HepG2 (cell line): ENCODE results near the gene NBEAL1. TPM values are rescaled to one million over a fixed set of nuclear protein-coding genes. Genes with fewer than 3 reads are reported as not detected.

Source experiments
- ATM ChIP-seq: fragments of 450-650 bp; IDR thresholded peaks from 2 replicates; pipeline ENCODE4 v1.7.1; 2017; ENCODE audit warnings: mild to moderate bottlenecking, borderline replicate concordance
- FOXK2 ChIP-seq: fragments of 450-650 bp; IDR thresholded peaks from 2 replicates; pipeline ENCODE4 v1.6.1; 2016
- HNF1B ChIP-seq: sonication (generic); formaldehyde crosslinking; IDR thresholded peaks from 2 replicates; pipeline ENCODE4 v1.5.1; 2020; ENCODE audit warnings: mild to moderate bottlenecking, moderate library complexity, missing genetic modification reagents
- KDM1A ChIP-seq: IDR thresholded peaks from 2 replicates; pipeline ENCODE4 v1.6.1; 2016; ENCODE audit warnings: missing compliant biosample characterization
- RORA ChIP-seq: sonication (generic); formaldehyde crosslinking; IDR thresholded peaks from 2 replicates; pipeline ENCODE4 v1.5.0; 2020; ENCODE audit warnings: mild to moderate bottlenecking, missing genetic modification reagents, moderate library complexity
- SALL2 ChIP-seq: sonication (generic); formaldehyde crosslinking; IDR thresholded peaks from 2 replicates; pipeline ENCODE4 v1.8.1; 2023; ENCODE audit warnings: mild to moderate bottlenecking, missing genetic modification reagents, inconsistent platforms
- ZBED4 ChIP-seq: sonication (generic); formaldehyde crosslinking; IDR thresholded peaks from 2 replicates; pipeline ENCODE4 v1.4.0; 2020; ENCODE audit warnings: missing genetic modification reagents, borderline replicate concordance
- ZC3H13 ChIP-seq: sonication (generic); formaldehyde crosslinking; IDR thresholded peaks from 2 replicates; pipeline ENCODE4 v1.8.1; 2023; ENCODE audit warnings: mild to moderate bottlenecking, missing genetic modification reagents, moderate library complexity
- ZNF207 ChIP-seq: fragments of 450-650 bp; IDR thresholded peaks from 2 replicates; pipeline ENCODE4 v1.6.1; 2016; ENCODE audit warnings: antibody characterized with exemption, borderline replicate concordance
- ZNF263 ChIP-seq: sonication (generic); formaldehyde crosslinking; IDR thresholded peaks from 2 replicates; pipeline ENCODE4 v1.4.0; 2020; ENCODE audit warnings: missing genetic modification reagents
- ZNF407 ChIP-seq: sonication (generic); formaldehyde crosslinking; IDR thresholded peaks from one replicate; pipeline ENCODE4 v1.5.1; 2020; ENCODE audit warnings: mild to moderate bottlenecking, missing genetic modification reagents; ENCODE audit errors: not compliant biosample characterization
- ZNF557 ChIP-seq: sonication (generic); formaldehyde crosslinking; IDR thresholded peaks from 2 replicates; pipeline ENCODE4 v1.4.0; 2020; ENCODE audit warnings: missing genetic modification reagents
- ZNF598 ChIP-seq: sonication (generic); formaldehyde crosslinking; IDR thresholded peaks from 2 replicates; pipeline ENCODE4 v1.5.1; 2020; ENCODE audit warnings: mild to moderate bottlenecking, missing genetic modification reagents, borderline replicate concordance
- ZNF615 ChIP-seq: sonication (generic); formaldehyde crosslinking; IDR thresholded peaks from 2 replicates; pipeline ENCODE4 v1.5.0; 2020; ENCODE audit warnings: mild to moderate bottlenecking, missing genetic modification reagents, borderline replicate concordance
- ZNF737 ChIP-seq: sonication (generic); formaldehyde crosslinking; IDR thresholded peaks from 2 replicates; pipeline ENCODE4 v1.5.0; 2020; ENCODE audit warnings: missing genetic modification reagents, mild to moderate bottlenecking, borderline replicate concordance
- polyA plus RNA-seq, 8 experiments: library from polyadenylated mRNA; depleted of rRNA in 3 of 8; stranded (reverse) in 7 of 8; unstranded in 1 of 8; fragments of >200 nt; fragmentation: Illumina TruSeq in 4 of 8; extraction: Trizol in 4 of 8; gene quantifications; 2 replicates each; pipeline versions ENCODE4 v1.2.1 to v1.2.3, GENCODE V29; 2011 to 2016; ENCODE audit warnings: low read depth in 4 of 8, missing spikeins in 1 of 8, mixed read lengths in 1 of 8; ENCODE audit not compliant: insufficient read depth in 1 of 8
- total RNA-seq, 5 experiments: library from RNA; depleted of rRNA; stranded (reverse); fragments of >200 nt; fragmentation: Illumina TruSeq; extraction: Trizol; gene quantifications; 2 replicates each; pipeline ENCODE4 v1.2.3, GENCODE V29; 2016; ENCODE audit warnings: low read depth in 1 of 5

The NBEAL1 gene
- total and polyA plus RNA-seq, 2 of the 13 experiments (the other 11 are each of a cell fraction or from before 2014, with no cell fraction given), result 6.4 to 15.7 TPM

- TF ChIP-seq ZNF407 (CRISPR knock-in tag) (peak; percentile 89), FOXK2 (no peak; the same call in 1 of the 2 replicates), ZC3H13 (CRISPR knock-in tag) (peak; percentile 81; the same call in 1 of the 2 replicates), ZNF737 (peak; percentile 20; the same call in 1 of the 2 replicates), ZNF557 (peak; percentile 71; the same call in 1 of the 2 replicates), ZBED4 (CRISPR knock-in tag) (peak; percentile 99), ZNF207 (no peak), ZNF615 (CRISPR knock-in tag) (peak; percentile 87; the same call in 1 of the 2 replicates), ZNF263 (CRISPR knock-in tag) (peak; percentile 32; the same call in 1 of the 2 replicates), HNF1B (CRISPR knock-in tag) (peak; percentile 97), ATM (no peak), ZNF598 (peak; percentile 93), RORA (CRISPR knock-in tag) (no peak), KDM1A (0 out of 2 replicates have a peak, but pooled peaks have one; percentile 13), SALL2 (CRISPR knock-in tag) (peak; percentile 87)
Observed at GRCh38 chr2:203238704-203239526, 224.2 kb downstream of the NBEAL1 start, which contains the start of gene CYP20A1 (continued).
